HG03442 (cell line): ENCODE results near the gene GPI.
"Not testable (repeated sequence)": the region's sequence is repeated elsewhere in the genome, so short reads cannot be mapped to it uniquely, and the experiment has no call there.

Source experiments
- ATAC-seq: cut with Tn5 transposase; IDR thresholded peaks from one replicate; pipeline ENCODE4 v1.9.1; 2021; ENCODE audit warnings: mild to moderate bottlenecking, moderate library complexity; ENCODE audit not compliant: unreplicated experiment

The GPI gene

GRCh38 chr19:34400844-34401243, 35.8 kb downstream of the GPI start:
- ATAC-seq, result not testable (repeated sequence)

- no peak for ATAC-seq
These were observed 37.1 kb downstream of the GPI start for GRCh38 chr19:34402074-34402600.

- no peak for ATAC-seq
These were observed 38.8 kb downstream of the GPI start for GRCh38 chr19:34403784-34404108.

- ATAC-seq, result peak; percentile 83
These were observed 39.3 kb downstream of the GPI start, which contains the start of gene PDCD2L for GRCh38 chr19:34404109-34404909. TSS of gene PDCD2L (plus strand) at chr19:34404399. CDS start at chr19:34404431, 32 bp downstream.

GRCh38 chr19:34405892-34406660, 41.1 kb downstream of the GPI start:
- no peak for ATAC-seq

GRCh38 chr19:34408411-34408810, 43.4 kb downstream of the GPI start:
- ATAC-seq, result no peak

GRCh38 chr19:34409189-34410164, 44.5 kb downstream of the GPI start:
- ATAC-seq, result peak; percentile 65

- no peak for ATAC-seq
These were observed 46.2 kb downstream of the GPI start for GRCh38 chr19:34411216-34411615.

- ATAC-seq, result no peak
These were observed 51.1 kb downstream of the GPI start for GRCh38 chr19:34416021-34416545.

- ATAC-seq, result no peak
These were observed 53.3 kb downstream of the GPI start for GRCh38 chr19:34418300-34418699.

- no peak for ATAC-seq
These were observed 61.2 kb downstream of the GPI start for GRCh38 chr19:34426096-34426661.

- ATAC-seq, result peak; percentile 40
These were observed 63.7 kb downstream of the GPI start for GRCh38 chr19:34428549-34429285.

GRCh38 chr19:34429553-34429952, 64.6 kb downstream of the GPI start:
- no peak for ATAC-seq

- peak; percentile 37 for ATAC-seq
These were observed 66.0 kb downstream of the GPI start for GRCh38 chr19:34430738-34431625.

- ATAC-seq, result no peak
These were observed 66.8 kb downstream of the GPI start for GRCh38 chr19:34431681-34432402.

GRCh38 chr19:34432797-34433196, 67.8 kb downstream of the GPI start:
- ATAC-seq, result no peak

GRCh38 chr19:34436716-34437115, 71.7 kb downstream of the GPI start:
- ATAC-seq, result no peak

GRCh38 chr19:34448191-34448590, 83.2 kb downstream of the GPI start:
- no peak for ATAC-seq
